H1 (cell line): ENCODE data around the gene ALG14. TPM values are rescaled to one million over a fixed set of nuclear protein-coding genes. Genes with fewer than 3 reads are reported as not detected.
A peak's percentile ranks its signal among the peaks of the same experiment; 100 is the strongest.

ENCODE experiments used
- CTCF ChIA-PET: fragments of 300-600 bp; sonication (Branson Sonifier 250); formaldehyde crosslinking; loops from one replicate; lab custom pipeline; 2021; ENCODE audit not compliant: partially characterized antibody; lab: Charles Lee
- POLR2A ChIA-PET: fragments of 300-600 bp; sonication (Branson Sonifier 250); formaldehyde crosslinking; loops from one replicate; lab custom pipeline; 2021; ENCODE audit warnings: inconsistent platforms; ENCODE audit not compliant: partially characterized antibody; lab: Charles Lee
- DNase-seq, 2 experiments: peaks; one replicate each; pipeline versions ENCODE4 v3.0.0 to v3.0.0-alpha.2; 2010 to 2022; ENCODE audit warnings: low spot score in 2 of 2, low read depth in 1 of 2, mixed read lengths in 1 of 2
- FAIRE-seq: peaks from 2 replicates; lab custom pipeline; 2011; peaks lifted over from hg19 to GRCh38; lab: Jason Lieb, UNC
- H2AFZ ChIP-seq: 2 replicates; pipeline ENCODE4 v1.8.1; 2012; ENCODE audit warnings: low read length, inconsistent platforms
- H2AK5ac ChIP-seq: 2 replicates; pipeline ENCODE4 v1.6.1; 2013; ENCODE audit warnings: low read depth, low read length
- H2BK120ac ChIP-seq: replicated peaks from 2 replicates; pipeline ENCODE3; 2013; ENCODE audit warnings: low read depth, low read length, inconsistent platforms
- H2BK12ac ChIP-seq: 2 replicates; pipeline ENCODE4 v1.6.1; 2013; ENCODE audit warnings: low read depth, low read length
- H2BK15ac ChIP-seq: 2 replicates; pipeline ENCODE4 v1.6.1; 2013; ENCODE audit warnings: low read length
- H2BK20ac ChIP-seq: 2 replicates; pipeline ENCODE4 v1.6.1; 2013; ENCODE audit warnings: low read length
- H2BK5ac ChIP-seq: 2 replicates; pipeline ENCODE4 v1.6.1; 2013; ENCODE audit warnings: low read depth, low read length
- H3K14ac ChIP-seq: 2 replicates; pipeline ENCODE4 v1.6.1; 2013; ENCODE audit warnings: inconsistent platforms; ENCODE audit not compliant: insufficient read length
- H3K18ac ChIP-seq: 2 replicates; pipeline ENCODE4 v1.6.1; 2013; ENCODE audit warnings: low read length; ENCODE audit errors: extremely low read depth
- H3K23ac ChIP-seq: 2 replicates; pipeline ENCODE4 v1.6.1; 2013; ENCODE audit warnings: inconsistent platforms; ENCODE audit not compliant: insufficient read length
- H3K23me2 ChIP-seq: 2 replicates; pipeline ENCODE4 v1.6.1; 2013; ENCODE audit warnings: low read depth, low read length
- H3K27ac ChIP-seq: 2 replicates; pipeline ENCODE4 v1.6.1; 2011; ENCODE audit warnings: low read depth, low read length, inconsistent platforms
- H3K27me3 ChIP-seq, 4 experiments: replicated peaks in 1 of 4; 1 replicate in 1 of 4; 2 replicates in 3 of 4; pipeline versions ENCODE4 v1.6.1 to v1.8.1; 2011 to 2013; ENCODE audit warnings: low read length in 3 of 4, mild to moderate bottlenecking in 3 of 4, inconsistent platforms in 2 of 4, mixed read lengths in 2 of 4, moderate library complexity in 1 of 4; ENCODE audit not compliant: control insufficient read depth in 3 of 4, insufficient read depth in 3 of 4; ENCODE audit errors: extremely low read depth in 1 of 4
- H3K36me3 ChIP-seq, 4 experiments: 2 replicates each; pipeline versions ENCODE4 v1.6.1 to v1.8.1; 2011 to 2013; ENCODE audit warnings: mild to moderate bottlenecking in 4 of 4, low read length in 3 of 4, moderate library complexity in 2 of 4, control low read depth in 1 of 4, inconsistent platforms in 1 of 4; ENCODE audit not compliant: insufficient read depth in 4 of 4, control insufficient read depth in 2 of 4
- H3K4ac ChIP-seq: replicated peaks from 2 replicates; pipeline ENCODE3; 2013; ENCODE audit warnings: low read length, low read depth, mixed read lengths, inconsistent platforms; ENCODE audit not compliant: insufficient read length
- H3K4me1 ChIP-seq, 4 experiments: replicated peaks in 1 of 4; 1 replicate in 1 of 4; 2 replicates in 3 of 4; pipeline versions ENCODE4 v1.6.1 to v1.8.1; 2011 to 2013; ENCODE audit warnings: low read length in 3 of 4, inconsistent platforms in 2 of 4, mixed read lengths in 1 of 4; ENCODE audit not compliant: insufficient read depth in 4 of 4, control insufficient read depth in 3 of 4
- H3K4me2 ChIP-seq, 2 experiments: 2 replicates each; pipeline versions ENCODE4 v1.6.1 to v1.8.1; 2011 to 2013; ENCODE audit warnings: low read depth in 2 of 2, low read length in 2 of 2, control low read depth in 1 of 2, inconsistent platforms in 1 of 2, mild to moderate bottlenecking in 1 of 2; ENCODE audit not compliant: insufficient read depth in 1 of 2
- H3K4me3 ChIP-seq, 4 experiments: fragments of 200-600, 300-600 bp in 1 of 4; sonication (generic), shearing (Covaris generic), sonication (Bioruptor Twin) in 1 of 4; 2 replicates each; pipeline versions ENCODE4 v1.5.1 to v1.8.1; 2011 to 2016; ENCODE audit warnings: low read length in 4 of 4, low read depth in 3 of 4, control low read depth in 2 of 4, inconsistent platforms in 2 of 4, mild to moderate bottlenecking in 2 of 4, mixed read lengths in 1 of 4, moderate library complexity in 1 of 4; ENCODE audit not compliant: insufficient read depth in 2 of 4; ENCODE audit errors: extremely low read depth in 1 of 4
- H3K56ac ChIP-seq: replicated peaks from 2 replicates; pipeline ENCODE3; 2013; ENCODE audit warnings: low read depth, mild to moderate bottlenecking, mixed read lengths, low read length, inconsistent platforms; ENCODE audit not compliant: insufficient read length
- H3K79me1 ChIP-seq: 2 replicates; pipeline ENCODE4 v1.6.1; 2013; ENCODE audit warnings: low read depth, low read length, control low read depth
- H3K79me2 ChIP-seq, 2 experiments: 2 replicates each; pipeline versions ENCODE4 v1.6.1 to v1.8.1; 2012 to 2013; ENCODE audit warnings: low read length in 2 of 2, mild to moderate bottlenecking in 2 of 2, inconsistent platforms in 1 of 2; ENCODE audit not compliant: insufficient read depth in 2 of 2, control insufficient read depth in 1 of 2
- H3K9ac ChIP-seq, 4 experiments: replicated peaks in 1 of 4; 1 replicate in 1 of 4; 2 replicates in 3 of 4; pipeline versions ENCODE4 v1.6.1 to v1.8.1; 2011 to 2013; ENCODE audit warnings: low read depth in 3 of 4, low read length in 3 of 4, control low read depth in 2 of 4, mild to moderate bottlenecking in 2 of 4, moderate library complexity in 2 of 4, inconsistent platforms in 1 of 4; ENCODE audit errors: extremely low read depth in 1 of 4
- H3K9me3 ChIP-seq, 2 experiments: 2 replicates each; pipeline versions ENCODE4 v1.6.1 to v1.8.1; 2012 to 2013; ENCODE audit warnings: mild to moderate bottlenecking in 2 of 2, moderate library complexity in 2 of 2, control low read depth in 1 of 2, inconsistent platforms in 1 of 2, low read depth in 1 of 2, low read length in 1 of 2, mixed read lengths in 1 of 2; ENCODE audit not compliant: insufficient read depth in 2 of 2
- H4K20me1 ChIP-seq, 2 experiments: replicated peaks in 1 of 2; 2 replicates each; pipeline versions ENCODE3 to v1.8.1; 2011 to 2013; ENCODE audit warnings: inconsistent platforms in 2 of 2, low read length in 2 of 2, mild to moderate bottlenecking in 1 of 2; ENCODE audit not compliant: insufficient read depth in 2 of 2, control insufficient read depth in 1 of 2
- H4K5ac ChIP-seq: 2 replicates; pipeline ENCODE4 v1.6.1; 2013; ENCODE audit warnings: low read length, low read depth, mixed read lengths, inconsistent platforms; ENCODE audit not compliant: insufficient read length
- H4K8ac ChIP-seq: 2 replicates; pipeline ENCODE4 v1.8.0; 2013; ENCODE audit warnings: mild to moderate bottlenecking, moderate library complexity, low read length, inconsistent platforms; ENCODE audit not compliant: insufficient read depth; ENCODE audit errors: extremely low read depth
- H4K91ac ChIP-seq: replicated peaks from 2 replicates; pipeline ENCODE3; 2013; ENCODE audit warnings: low read length, mixed read lengths, inconsistent platforms; ENCODE audit not compliant: insufficient read length
- HDAC6 ChIP-seq: IDR thresholded peaks from one replicate; pipeline ENCODE4 v1.7.1; 2012; ENCODE audit warnings: low read depth, mild to moderate bottlenecking, inconsistent platforms, low read length, moderate library complexity
- JUN ChIP-seq: IDR thresholded peaks from 2 replicates; pipeline ENCODE4 v1.6.1; 2011; ENCODE audit warnings: low read depth, mild to moderate bottlenecking, improper control_type of control experiment, low read length
- SIRT6 ChIP-seq: IDR thresholded peaks from one replicate; pipeline ENCODE4 v1.7.1; 2012; ENCODE audit warnings: low read length, inconsistent platforms
- WGBS, 2 experiments: shearing (Covaris generic) in 1 of 2; methylation state at CpG; one replicate each; pipeline versions ENCODE4 v1.1.6 to v1.1.7; 2013 to 2015; ENCODE audit warnings: low lambda C conversion rate in 2 of 2, mixed read lengths in 2 of 2, inconsistent platforms in 1 of 2, low coverage in 1 of 2, missing lambda C conversion rate in 1 of 2; ENCODE audit not compliant: insufficient replicate concordance in 2 of 2, insufficient coverage in 1 of 2, insufficient read length in 1 of 2; ENCODE audit errors: extremely low coverage in 1 of 2, missing lambda C conversion rate in 1 of 2; 5-methylcytosine and 5-hydroxymethylcytosine counted together
- polyA plus RNA-seq, 7 experiments: library from polyadenylated mRNA; depleted of rRNA in 3 of 7; stranded (reverse) in 5 of 7; unstranded in 2 of 7; fragments of >200 nt in 5 of 7; fragments of 200-250 nt in 2 of 7; gene quantifications; 1 replicate in 5 of 7; 2 replicates in 1 of 7; 4 replicates in 1 of 7; pipeline versions ENCODE4 v1.2.1 to v1.2.3, GENCODE V29; 2011 to 2013; ENCODE audit warnings: missing spikeins in 2 of 7, mixed read lengths in 2 of 7
- total RNA-seq: library from RNA; stranded (reverse); fragmentation: NEBNext Ultra II Directional; extraction: Animal tissue kit (Norgen Biotek cat#: 25700); gene quantifications from 2 replicates; pipeline ENCODE4 v1.2.1, GENCODE V29; 2021

The ALG14 gene
- total and polyA plus RNA-seq, 2 of the 8 experiments (the other 6 are each of a cell fraction or from before 2014, with no cell fraction given), result 0.95 to 1.3 TPM

DNA sequence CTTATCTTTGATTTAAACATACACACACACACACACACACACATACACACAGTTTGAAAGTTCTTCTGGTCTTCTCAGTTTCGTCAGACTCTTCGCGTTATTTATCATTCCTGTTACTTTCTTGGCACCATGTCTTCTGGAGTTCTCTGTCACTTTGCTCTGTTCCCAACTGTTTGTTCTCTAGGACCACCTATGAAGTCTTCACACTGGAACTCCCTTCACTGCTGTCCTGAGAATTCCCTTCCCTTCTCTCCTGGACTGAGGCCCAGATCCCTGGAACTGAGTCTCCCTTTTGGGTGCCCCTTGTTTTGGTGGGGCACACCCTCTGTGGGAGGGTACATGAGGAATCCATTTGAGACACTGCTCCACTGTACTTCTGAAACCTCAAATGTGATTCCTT lies 30.5 kb downstream of the ALG14 start:
- no peak overlapping the region for H3K27ac ChIP-seq
- FAIRE-seq, result no peak

More for the DNA sequence above, 30.5 kb downstream of the ALG14 start:
- Histone ChIP-seq H3K56ac (peak overlapping the region; percentile 21), H3K9ac (no peak overlapping the region), H3K23ac (no peak overlapping the region), H3K27me3 (no peaks in the 10 kb centered on the region), H3K4me3 (no peak overlapping the region), H2AFZ (no peak overlapping the region), H2BK120ac (no peak overlapping the region), H2BK5ac (no peak overlapping the region), H2BK15ac (no peak overlapping the region), H4K91ac (no peak overlapping the region), H3K36me3 (no peaks in the 10 kb centered on the region), H3K4ac (no peak overlapping the region), H3K9me3 (no peaks in the 10 kb centered on the region), H3K79me1 (no peaks in the 10 kb centered on the region), H2BK20ac (no peak overlapping the region), H3K4me2 (no peak overlapping the region), H2AK5ac (no peak overlapping the region), H3K14ac (no peak overlapping the region), H2BK12ac (no peak overlapping the region), H3K23me2 (peaks cover 2% of the 10 kb centered on the region; the same call in 1 of the 2 replicates), H4K5ac (no peak overlapping the region), H3K4me1 (peaks cover 0 to 3% (median 0%) of the 10 kb centered on the region in 4 experiments; a peak in 1 of 7 replicates), H3K79me2 (no peaks in the 10 kb centered on the region), H4K20me1 (no peaks in the 10 kb centered on the region), H4K8ac (no peak overlapping the region), H3K18ac (no peak overlapping the region)
- POLR2A ChIA-PET, result no interaction called here
- CTCF ChIA-PET, result interaction anchor here (0.6 to 2.8 kb wide), 18 partner anchors 18 to 258 kb away, joined by 3 to 39 read pairs (median 3); no protein-coding TSS in a partner anchor
- DNase-seq, result no peak
- TF ChIP-seq HDAC6, result no peak
- TF ChIP-seq SIRT6, result no peak
- TF ChIP-seq JUN, result no peak
- 79% methylated on average over 3 of the region's 3 CpGs; no CpG with 5 or more reads in 1 of the 2 experiments for WGBS, 2 experiments
